Umbilical cord (tissue), 2 donors: ENCODE results near the gene CPA4. TPM values are rescaled to one million over a fixed set of nuclear protein-coding genes. Genes with fewer than 3 reads are reported as not detected.

Source experiments
- DNase-seq: peaks from one replicate; pipeline ENCODE4 v3.0.0-alpha.2; 2015; ENCODE audit warnings: low spot score
- total RNA-seq: library from RNA; depleted of rRNA; stranded (reverse); fragments of >200 nt; gene quantifications from one replicate; pipeline ENCODE4 v1.2.3, GENCODE V29; 2014; ENCODE audit warnings: low replicate concordance; ENCODE audit not compliant: insufficient read depth

The CPA4 gene
- total RNA-seq, 1 donor from 2014 or later = 32.7 TPM

GRCh38 chr7:130344271-130344866, 51.4 kb downstream of the CPA4 start, which contains the start of gene CPA5:
Gene CPA5 (plus strand): TSS chr7:130344816. CDS start chr7:130346486, 1,670 bp downstream.
- DNase-seq = no peak

GRCh38 chr7:130345136-130345535, 52.2 kb downstream of the CPA4 start:
- no peak for DNase-seq

- no peak for DNase-seq
Observed at GRCh38 chr7:130345725-130346124, 52.8 kb downstream of the CPA4 start.

- DNase-seq = no peak
Observed at GRCh38 chr7:130346177-130346905, 53.4 kb downstream of the CPA4 start.

GRCh38 chr7:130346941-130347340, 54.0 kb downstream of the CPA4 start:
- no peak for DNase-seq

GRCh38 chr7:130349911-130350782, 57.2 kb downstream of the CPA4 start:
- peak; percentile 77 for DNase-seq

- peak; percentile 88 for DNase-seq
Observed at GRCh38 chr7:130350945-130351790, 58.2 kb downstream of the CPA4 start.

GRCh38 chr7:130351791-130352090, 58.8 kb downstream of the CPA4 start:
- no peak for DNase-seq

- DNase-seq = peak; percentile 75
Observed at GRCh38 chr7:130352194-130353074, 59.5 kb downstream of the CPA4 start.

GRCh38 chr7:130353196-130353595, 60.2 kb downstream of the CPA4 start:
- no peak for DNase-seq

- DNase-seq = peak; percentile 95
Observed at GRCh38 chr7:130356121-130356875, 63.3 kb downstream of the CPA4 start.

GRCh38 chr7:130356876-130357611, 64.1 kb downstream of the CPA4 start:
- peak; percentile 68 for DNase-seq

- DNase-seq = no peak
Observed at GRCh38 chr7:130358471-130358870, 65.5 kb downstream of the CPA4 start.

GRCh38 chr7:130359276-130359857, 66.4 kb downstream of the CPA4 start:
- DNase-seq = no peak

- DNase-seq = no peak
Observed at GRCh38 chr7:130360518-130360917, 67.6 kb downstream of the CPA4 start.

- DNase-seq = no peak
Observed at GRCh38 chr7:130361681-130362080, 68.7 kb downstream of the CPA4 start.

- no peak for DNase-seq
Observed at GRCh38 chr7:130362251-130362816, 69.4 kb downstream of the CPA4 start.
